H9 (cell line): Measurements from ENCODE around the gene LSMEM2. TPM values are rescaled to one million over a fixed set of nuclear protein-coding genes. Genes with fewer than 3 reads are reported as not detected.
A peak's percentile ranks its signal among the peaks of the same experiment; 100 is the strongest.

ENCODE experiments used
- DNase-seq: peaks from one replicate; pipeline ENCODE4 v3.0.0-alpha.2; 2017
- H2AFZ ChIP-seq: one replicate; pipeline ENCODE4 v1.6.1; 2013; ENCODE audit warnings: mild to moderate bottlenecking, low read length, control low read depth, moderate library complexity
- H2AK5ac ChIP-seq: 2 replicates; pipeline ENCODE4 v1.6.1; 2013; ENCODE audit warnings: low read length, control low read depth, mixed read lengths; ENCODE audit not compliant: insufficient read length
- H2BK120ac ChIP-seq: one replicate; pipeline ENCODE4 v1.6.1; 2013; ENCODE audit warnings: low read depth, mild to moderate bottlenecking, low read length, control low read depth, inconsistent platforms; ENCODE audit not compliant: poor library complexity, severe bottlenecking
- H2BK12ac ChIP-seq: 2 replicates; pipeline ENCODE4 v1.6.1; 2013; ENCODE audit warnings: low read length, control low read depth, mixed read lengths, low read depth; ENCODE audit not compliant: insufficient read length
- H2BK15ac ChIP-seq: 2 replicates; pipeline ENCODE4 v1.6.1; 2013; ENCODE audit warnings: low read depth, low read length, control low read depth
- H2BK20ac ChIP-seq: one replicate; pipeline ENCODE4 v1.6.1; 2013; ENCODE audit warnings: low read depth, mild to moderate bottlenecking, low read length, control low read depth, inconsistent platforms; ENCODE audit not compliant: poor library complexity, severe bottlenecking
- H2BK5ac ChIP-seq: 2 replicates; pipeline ENCODE4 v1.6.1; 2013; ENCODE audit warnings: low read length, control low read depth, mixed read lengths; ENCODE audit not compliant: insufficient read length
- H3K14ac ChIP-seq: 2 replicates; pipeline ENCODE4 v1.6.1; 2013; ENCODE audit warnings: low read length, control low read depth; ENCODE audit not compliant: insufficient read depth
- H3K18ac ChIP-seq: 2 replicates; pipeline ENCODE4 v1.6.1; 2013; ENCODE audit warnings: low read depth, mild to moderate bottlenecking, mixed read lengths, low read length, control low read depth; ENCODE audit not compliant: insufficient read length
- H3K23ac ChIP-seq: 2 replicates; pipeline ENCODE4 v1.6.1; 2013; ENCODE audit warnings: low read length, control low read depth, mixed read lengths, low read depth; ENCODE audit not compliant: insufficient read length
- H3K23me2 ChIP-seq: 2 replicates; pipeline ENCODE4 v1.6.1; 2013; ENCODE audit warnings: low read depth, mild to moderate bottlenecking, mixed read lengths, low read length, control low read depth; ENCODE audit not compliant: insufficient read length, poor library complexity, severe bottlenecking
- H3K27ac ChIP-seq: 2 replicates; pipeline ENCODE4 v1.5.1; 2013; ENCODE audit warnings: low read length, control low read depth, mixed read lengths, low read depth; ENCODE audit not compliant: insufficient read length
- H3K27me3 ChIP-seq: 2 replicates; pipeline ENCODE4 v1.6.1; 2013; ENCODE audit warnings: low read length, control low read depth, inconsistent platforms; ENCODE audit not compliant: insufficient read depth
- H3K4ac ChIP-seq: 2 replicates; pipeline ENCODE4 v1.6.1; 2013; ENCODE audit warnings: low read depth, mild to moderate bottlenecking, control low read depth, inconsistent platforms, low read length, moderate library complexity
- H3K4me1 ChIP-seq: 2 replicates; pipeline ENCODE4 v1.6.1; 2013; ENCODE audit warnings: low read length, control low read depth, inconsistent platforms; ENCODE audit not compliant: insufficient read depth
- H3K4me2 ChIP-seq: 2 replicates; pipeline ENCODE4 v1.6.1; 2013; ENCODE audit warnings: low read length, control low read depth, mixed read lengths; ENCODE audit not compliant: insufficient read length, insufficient read depth
- H3K56ac ChIP-seq: 2 replicates; pipeline ENCODE4 v1.6.1; 2013; ENCODE audit warnings: low read depth, mild to moderate bottlenecking, mixed read lengths, low read length, control low read depth; ENCODE audit not compliant: insufficient read length
- H3K79me1 ChIP-seq: 2 replicates; pipeline ENCODE4 v1.6.1; 2013; ENCODE audit warnings: low read depth, mild to moderate bottlenecking, moderate library complexity, low read length, control low read depth, inconsistent platforms; ENCODE audit not compliant: insufficient read depth, poor library complexity, severe bottlenecking
- H3K79me2 ChIP-seq: 2 replicates; pipeline ENCODE4 v1.6.1; 2013; ENCODE audit warnings: low read length, control low read depth, inconsistent platforms; ENCODE audit not compliant: insufficient read depth
- H3K9ac ChIP-seq: 2 replicates; pipeline ENCODE4 v1.6.1; 2013; ENCODE audit warnings: low read length, control low read depth, mixed read lengths; ENCODE audit not compliant: insufficient read length; ENCODE audit errors: extremely low read depth
- H3K9me3 ChIP-seq: one replicate; pipeline ENCODE4 v1.6.1; 2013; ENCODE audit warnings: low read depth, low read length, inconsistent platforms; ENCODE audit not compliant: control insufficient read depth
- H3T11ph ChIP-seq: one replicate; pipeline ENCODE4 v1.6.1; 2013; ENCODE audit warnings: mild to moderate bottlenecking, low read length, control low read depth, inconsistent platforms
- H4K20me1 ChIP-seq: one replicate; pipeline ENCODE4 v1.6.1; 2013; ENCODE audit not compliant: control insufficient read depth, insufficient read length, insufficient read depth
- H4K5ac ChIP-seq: 2 replicates; pipeline ENCODE4 v1.6.1; 2013; ENCODE audit warnings: low read depth, mild to moderate bottlenecking, mixed read lengths, low read length, control low read depth; ENCODE audit not compliant: insufficient read length
- H4K8ac ChIP-seq: replicated peaks from 2 replicates; pipeline ENCODE4 v1.6.1; 2013; ENCODE audit warnings: low read length, control low read depth, mixed read lengths, low read depth; ENCODE audit not compliant: insufficient read length
- H4K91ac ChIP-seq: 2 replicates; pipeline ENCODE4 v1.6.1; 2013; ENCODE audit warnings: low read depth, mild to moderate bottlenecking, moderate library complexity, mixed read lengths, low read length, control low read depth; ENCODE audit not compliant: insufficient read length
- H3K27ac Mint-ChIP-seq, 3 experiments: 2 replicates in 2 of 3; 3 replicates in 1 of 3; pipeline ENCODE4 v1.8.0; 2020 to 2021; ENCODE audit warnings: mixed read lengths in 3 of 3, mild to moderate bottlenecking in 1 of 3, moderate library complexity in 1 of 3
- H3K27me3 Mint-ChIP-seq: 2 replicates; pipeline ENCODE4 v1.8.0; 2021; ENCODE audit warnings: low read depth, mild to moderate bottlenecking, moderate library complexity, mixed read lengths
- H3K36me3 Mint-ChIP-seq, 3 experiments: 2 replicates in 2 of 3; 3 replicates in 1 of 3; pipeline ENCODE4 v1.8.0; 2020 to 2021; ENCODE audit warnings: low read depth in 3 of 3, mixed read lengths in 3 of 3; ENCODE audit not compliant: insufficient read depth in 1 of 3
- H3K4me1 Mint-ChIP-seq, 2 experiments: 2 replicates each; pipeline ENCODE4 v1.8.0; 2020; ENCODE audit warnings: mixed read lengths in 2 of 2
- H3K4me3 Mint-ChIP-seq, 2 experiments: 2 replicates in 1 of 2; 3 replicates in 1 of 2; pipeline ENCODE4 v1.8.0; 2020 to 2021; ENCODE audit warnings: mild to moderate bottlenecking in 2 of 2, mixed read lengths in 2 of 2, moderate library complexity in 1 of 2
- H3K9me3 Mint-ChIP-seq, 2 experiments: 2 replicates in 1 of 2; 3 replicates in 1 of 2; pipeline ENCODE4 v1.8.0; 2020; ENCODE audit warnings: mild to moderate bottlenecking in 2 of 2, mixed read lengths in 2 of 2, moderate library complexity in 1 of 2
- WGBS: extraction: QIAGEN DNeasy Blood & Tissue Kit; methylation state at CpG from one replicate; pipeline ENCODE4 v1.1.7; 2013; ENCODE audit warnings: missing lambda C conversion rate, low lambda C conversion rate, mixed read lengths; ENCODE audit not compliant: insufficient read length; ENCODE audit errors: extremely low coverage; 5-methylcytosine and 5-hydroxymethylcytosine counted together
- total RNA-seq: library from RNA; stranded (reverse); gene quantifications from 2 replicates; pipeline ENCODE4 v1.2.1, GENCODE V29; 2021
- TF ChIP-seq, protein P1 (sequence below): fragments of 200-600 bp; sonication (generic); conservative IDR thresholded peaks from 3 replicates; pipeline ENCODE4 v1.8.0; 2021; ENCODE audit warnings: antibody characterized with exemption, mild to moderate bottlenecking

LSMEM2 gene
- total RNA-seq, 1 experiment from 2014 or later = 0.50 TPM

DNA sequence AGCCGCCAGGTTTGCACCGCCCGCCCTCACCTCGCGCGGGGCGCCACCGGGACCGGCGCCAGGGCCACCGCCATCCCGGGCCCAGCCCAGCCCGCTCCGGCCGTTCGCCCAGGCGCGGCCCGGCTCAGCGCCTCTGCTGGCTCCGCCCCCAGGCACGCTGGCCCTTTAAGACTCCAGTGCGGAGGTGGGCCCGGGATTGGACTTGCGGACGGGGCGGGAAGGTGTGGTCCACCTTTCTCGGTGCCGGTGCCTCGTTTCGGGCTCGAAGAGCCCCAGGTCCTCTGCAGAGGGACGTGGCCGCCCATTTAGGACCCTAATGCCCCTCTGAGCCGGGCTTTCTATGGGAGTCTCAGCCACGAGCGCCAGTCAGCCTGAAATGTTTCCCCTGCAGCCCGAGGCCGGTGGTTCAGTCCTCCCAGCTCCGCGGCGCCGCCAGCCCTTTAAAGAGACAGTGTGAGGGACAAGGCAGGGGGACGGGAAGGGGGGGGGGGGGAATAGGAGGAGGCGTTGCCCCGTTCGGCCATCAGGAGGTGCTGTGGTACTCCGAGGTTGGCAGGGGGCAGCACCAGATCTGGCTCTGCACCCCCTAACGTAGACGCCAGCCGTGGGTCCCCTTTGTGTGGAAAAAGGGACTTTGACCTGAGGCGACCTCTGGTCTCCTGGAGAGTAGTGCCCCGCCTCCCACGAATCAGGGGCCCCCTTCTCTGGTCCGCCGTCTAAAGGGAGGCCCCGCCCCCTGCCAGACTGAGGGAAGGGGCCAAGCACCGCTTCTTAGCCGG is 42.6 kb downstream of the LSMEM2 start:
- no peak overlapping the region for H2BK20ac ChIP-seq
- H2AK5ac ChIP-seq = no peak overlapping the region
- no peak overlapping the region for H3K27ac ChIP-seq
- H2BK12ac ChIP-seq = no peak overlapping the region
- peak overlapping the region; percentile 37 for H3K4me2 ChIP-seq
- H3K56ac ChIP-seq = no peak overlapping the region
- Mint-ChIP-seq H3K9me3 (no peaks in the 10 kb centered on the region), H3K36me3 (peaks cover 37 to 59% (median 47%) of the 10 kb centered on the region in 3 experiments), H3K27ac (peak overlapping the region; percentile 98 to 100 (median 99)), H3K4me3 (peak overlapping the region; percentile 85 to 90), H3K27me3 (no peaks in the 10 kb centered on the region), H3K4me1 (peaks cover 27 to 42% of the 10 kb centered on the region in 2 experiments)
- peak overlapping the region; percentile 96 for H3K18ac ChIP-seq
- no peaks in the 10 kb centered on the region for H4K20me1 ChIP-seq
- H4K5ac ChIP-seq = no peak overlapping the region
- H2BK5ac ChIP-seq = peak overlapping the region; percentile 81
- H3K4me1 ChIP-seq = peaks cover 6% of the 10 kb centered on the region; the same call in 1 of the 2 replicates
- DNase-seq = peak; percentile 94
- no peaks in the 10 kb centered on the region for H3K79me1 ChIP-seq
- WGBS = no CpG with 5 or more reads among the region's 59 CpGs
- H3K4ac ChIP-seq = no peak overlapping the region
- no peak overlapping the region for H4K8ac ChIP-seq
- H3T11ph ChIP-seq = no peak overlapping the region
- H2BK120ac ChIP-seq = no peak overlapping the region
- no peak overlapping the region for H4K91ac ChIP-seq
- peaks cover 15% of the 10 kb centered on the region for H3K23me2 ChIP-seq
- no peaks in the 10 kb centered on the region for H3K9me3 ChIP-seq
- H2AFZ ChIP-seq = no peak overlapping the region
- TF ChIP-seq, protein P1, sequence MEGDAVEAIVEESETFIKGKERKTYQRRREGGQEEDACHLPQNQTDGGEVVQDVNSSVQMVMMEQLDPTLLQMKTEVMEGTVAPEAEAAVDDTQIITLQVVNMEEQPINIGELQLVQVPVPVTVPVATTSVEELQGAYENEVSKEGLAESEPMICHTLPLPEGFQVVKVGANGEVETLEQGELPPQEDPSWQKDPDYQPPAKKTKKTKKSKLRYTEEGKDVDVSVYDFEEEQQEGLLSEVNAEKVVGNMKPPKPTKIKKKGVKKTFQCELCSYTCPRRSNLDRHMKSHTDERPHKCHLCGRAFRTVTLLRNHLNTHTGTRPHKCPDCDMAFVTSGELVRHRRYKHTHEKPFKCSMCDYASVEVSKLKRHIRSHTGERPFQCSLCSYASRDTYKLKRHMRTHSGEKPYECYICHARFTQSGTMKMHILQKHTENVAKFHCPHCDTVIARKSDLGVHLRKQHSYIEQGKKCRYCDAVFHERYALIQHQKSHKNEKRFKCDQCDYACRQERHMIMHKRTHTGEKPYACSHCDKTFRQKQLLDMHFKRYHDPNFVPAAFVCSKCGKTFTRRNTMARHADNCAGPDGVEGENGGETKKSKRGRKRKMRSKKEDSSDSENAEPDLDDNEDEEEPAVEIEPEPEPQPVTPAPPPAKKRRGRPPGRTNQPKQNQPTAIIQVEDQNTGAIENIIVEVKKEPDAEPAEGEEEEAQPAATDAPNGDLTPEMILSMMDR = peak; percentile 78
- H3K79me2 ChIP-seq = peaks cover 5% of the 10 kb centered on the region; the same call in 1 of the 2 replicates
- peak overlapping the region; percentile 87 for H3K9ac ChIP-seq
- H3K23ac ChIP-seq = no peak overlapping the region
- no peak overlapping the region for H2BK15ac ChIP-seq
- H3K14ac ChIP-seq = peak overlapping the region; percentile 98
- H3K27me3 ChIP-seq = no peaks in the 10 kb centered on the region
